ENCODE data around the gene SOCS1. TPM values are rescaled to one million over a fixed set of nuclear protein-coding genes. Genes with fewer than 3 reads are reported as not detected.

SOCS1 gene
- polyA plus RNA-seq, 1 donor from 2014 or later, result not detected

DNA sequence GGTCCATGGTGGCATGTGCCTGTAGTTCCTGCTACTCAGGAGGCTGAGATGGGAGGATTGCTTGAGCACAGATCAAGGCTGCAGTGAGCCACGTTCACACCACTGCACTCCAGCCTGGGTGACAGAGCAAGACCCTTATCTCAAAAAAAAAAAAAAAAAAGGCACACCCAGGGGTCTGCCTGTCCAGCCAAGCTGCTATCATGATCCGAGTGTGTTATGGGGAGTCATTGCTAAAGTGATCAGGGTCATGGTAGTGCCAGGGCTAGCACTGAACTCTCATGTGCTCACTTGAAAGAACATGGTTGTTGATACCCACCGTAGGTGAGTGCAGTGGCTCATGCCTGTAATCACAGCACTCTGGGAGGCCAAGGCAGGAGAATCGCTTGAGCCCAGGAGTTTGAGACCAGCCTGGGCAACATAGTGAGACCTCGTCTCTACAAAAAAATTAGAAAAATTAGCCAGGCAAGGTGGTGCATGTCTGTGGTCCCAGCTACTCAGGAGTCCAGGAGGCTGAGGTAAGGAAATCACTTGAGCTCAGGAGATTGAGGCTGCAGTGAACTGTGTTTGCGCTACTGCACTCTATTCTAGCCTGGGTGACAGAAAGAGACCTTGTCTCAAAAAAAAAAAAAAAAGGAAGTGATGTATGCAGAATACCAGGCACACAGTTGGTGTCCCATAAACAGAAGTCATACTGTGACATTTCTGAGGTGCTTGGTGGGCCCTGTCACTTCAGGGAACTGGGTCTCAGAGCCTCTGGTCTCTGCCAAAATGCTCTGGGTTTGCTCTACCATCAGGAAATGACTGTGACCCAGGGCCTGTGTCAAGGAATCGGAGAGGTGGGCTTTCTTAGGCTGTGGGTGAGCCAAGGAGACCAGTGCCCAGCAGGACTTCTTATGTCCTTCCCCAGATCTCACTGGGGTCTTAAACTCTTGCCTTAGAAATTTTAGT lies 23.0 kb upstream of the SOCS1 start:
- Histone ChIP-seq H2AFZ (ENCODE audit: low read depth, low read length) (no peak overlapping the region), H3K27me3 (ENCODE audit: insufficient read depth, low read depth, low read length) (no peaks in the 10 kb centered on the region), H3K9me3 (ENCODE audit: low read length) (no peaks in the 10 kb centered on the region), H3K27ac (ENCODE audit: low read length) (no peak overlapping the region), H3K36me3 (ENCODE audit: insufficient read depth, low read length) (no peaks in the 10 kb centered on the region), H3K9me2 (ENCODE audit: insufficient read depth, low read length) (no peaks in the 10 kb centered on the region), H3K9ac (ENCODE audit: low read length) (no peak overlapping the region), H3K4me3 (ENCODE audit: low read length) (no peak overlapping the region), H3K79me2 (replicated peaks; ENCODE audit: insufficient read depth, low read length) (no peaks in the 10 kb centered on the region), H3K4me2 (ENCODE audit: low read length) (no peak overlapping the region), H3F3A (ENCODE audit: insufficient read depth, low read length, poor library complexity, severe bottlenecking) (no peaks in the 10 kb centered on the region), H4K20me1 (ENCODE audit: insufficient read depth) (no peaks in the 10 kb centered on the region)
- no peak for TF ChIP-seq EP300 (conservative IDR thresholded peaks at IDR 0.05; ENCODE audit: poor library complexity, severe bottlenecking)
- no peak for TF ChIP-seq CTCF (IDR thresholded peaks at IDR 0.05; ENCODE audit: poor library complexity, severe bottlenecking)
- TF ChIP-seq MXI1 (conservative IDR thresholded peaks at IDR 0.05; ENCODE audit: poor library complexity, severe bottlenecking), result no peak
- no peak for TF ChIP-seq SMC3 (conservative IDR thresholded peaks at IDR 0.05; ENCODE audit: poor library complexity)
- TF ChIP-seq RAD21 (conservative IDR thresholded peaks at IDR 0.05), result no peak
- no peak for TF ChIP-seq POLR2AphosphoS5 (IDR thresholded peaks at IDR 0.05)
- TF ChIP-seq, protein P1, sequence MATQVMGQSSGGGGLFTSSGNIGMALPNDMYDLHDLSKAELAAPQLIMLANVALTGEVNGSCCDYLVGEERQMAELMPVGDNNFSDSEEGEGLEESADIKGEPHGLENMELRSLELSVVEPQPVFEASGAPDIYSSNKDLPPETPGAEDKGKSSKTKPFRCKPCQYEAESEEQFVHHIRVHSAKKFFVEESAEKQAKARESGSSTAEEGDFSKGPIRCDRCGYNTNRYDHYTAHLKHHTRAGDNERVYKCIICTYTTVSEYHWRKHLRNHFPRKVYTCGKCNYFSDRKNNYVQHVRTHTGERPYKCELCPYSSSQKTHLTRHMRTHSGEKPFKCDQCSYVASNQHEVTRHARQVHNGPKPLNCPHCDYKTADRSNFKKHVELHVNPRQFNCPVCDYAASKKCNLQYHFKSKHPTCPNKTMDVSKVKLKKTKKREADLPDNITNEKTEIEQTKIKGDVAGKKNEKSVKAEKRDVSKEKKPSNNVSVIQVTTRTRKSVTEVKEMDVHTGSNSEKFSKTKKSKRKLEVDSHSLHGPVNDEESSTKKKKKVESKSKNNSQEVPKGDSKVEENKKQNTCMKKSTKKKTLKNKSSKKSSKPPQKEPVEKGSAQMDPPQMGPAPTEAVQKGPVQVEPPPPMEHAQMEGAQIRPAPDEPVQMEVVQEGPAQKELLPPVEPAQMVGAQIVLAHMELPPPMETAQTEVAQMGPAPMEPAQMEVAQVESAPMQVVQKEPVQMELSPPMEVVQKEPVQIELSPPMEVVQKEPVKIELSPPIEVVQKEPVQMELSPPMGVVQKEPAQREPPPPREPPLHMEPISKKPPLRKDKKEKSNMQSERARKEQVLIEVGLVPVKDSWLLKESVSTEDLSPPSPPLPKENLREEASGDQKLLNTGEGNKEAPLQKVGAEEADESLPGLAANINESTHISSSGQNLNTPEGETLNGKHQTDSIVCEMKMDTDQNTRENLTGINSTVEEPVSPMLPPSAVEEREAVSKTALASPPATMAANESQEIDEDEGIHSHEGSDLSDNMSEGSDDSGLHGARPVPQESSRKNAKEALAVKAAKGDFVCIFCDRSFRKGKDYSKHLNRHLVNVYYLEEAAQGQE (IDR thresholded peaks at IDR 0.05; ENCODE audit: borderline replicate concordance), result no peak
- no peak for TF ChIP-seq EZH2 (IDR thresholded peaks at IDR 0.05; ENCODE audit: borderline replicate concordance, insufficient read depth, low read length, poor library complexity, severe bottlenecking)
- no peak for TF ChIP-seq TAF1 (IDR thresholded peaks at IDR 0.05; ENCODE audit: low read depth)

GRCh38 chr16:11277607-11278337 lies 21.8 kb upstream of the SOCS1 start:
- H3K36me3 ChIP-seq (ENCODE audit: insufficient read depth, low read length), result no peaks in the 10 kb centered on the region
- no peak overlapping the region for H3K9ac ChIP-seq (ENCODE audit: low read length)
- H3K79me2 ChIP-seq (replicated peaks; ENCODE audit: insufficient read depth, low read length), result no peaks in the 10 kb centered on the region
- H3K27me3 ChIP-seq (ENCODE audit: insufficient read depth, low read depth, low read length), result no peaks in the 10 kb centered on the region
- no peak overlapping the region for H3K4me3 ChIP-seq (ENCODE audit: low read length)
- H3F3A ChIP-seq (ENCODE audit: insufficient read depth, low read length, poor library complexity, severe bottlenecking), result no peaks in the 10 kb centered on the region
- H3K4me2 ChIP-seq (ENCODE audit: low read length), result no peak overlapping the region
- no peak overlapping the region for H3K27ac ChIP-seq (ENCODE audit: low read length)
- no peaks in the 10 kb centered on the region for H4K20me1 ChIP-seq (ENCODE audit: insufficient read depth)
- no peak overlapping the region for H2AFZ ChIP-seq (ENCODE audit: low read depth, low read length)
- TF ChIP-seq EZH2 (IDR thresholded peaks at IDR 0.05; ENCODE audit: borderline replicate concordance, insufficient read depth, low read length, poor library complexity, severe bottlenecking) (no peak), POLR2AphosphoS5 (IDR thresholded peaks at IDR 0.05) (no peak), SMC3 (conservative IDR thresholded peaks at IDR 0.05; ENCODE audit: poor library complexity) (no peak), CTCF (IDR thresholded peaks at IDR 0.05; ENCODE audit: poor library complexity, severe bottlenecking) (no peak), RAD21 (conservative IDR thresholded peaks at IDR 0.05) (no peak), TAF1 (IDR thresholded peaks at IDR 0.05; ENCODE audit: low read depth) (no peak), MXI1 (conservative IDR thresholded peaks at IDR 0.05; ENCODE audit: poor library complexity, severe bottlenecking) (no peak), EP300 (conservative IDR thresholded peaks at IDR 0.05; ENCODE audit: poor library complexity, severe bottlenecking) (no peak)
- TF ChIP-seq, protein P1 (IDR thresholded peaks at IDR 0.05; ENCODE audit: borderline replicate concordance), result no peak
- H3K9me2 ChIP-seq (ENCODE audit: insufficient read depth, low read length), result no peaks in the 10 kb centered on the region
- no peaks in the 10 kb centered on the region for H3K9me3 ChIP-seq (ENCODE audit: low read length)
